Adrenal gland (tissue), 12 donors: ENCODE measurements around the gene AXIN2. TPM values are rescaled to one million over a fixed set of nuclear protein-coding genes. Genes with fewer than 3 reads are reported as not detected.

Experiments
- DNase-seq, 7 donors: peaks; one replicate each; pipeline ENCODE4 v3.0.0-alpha.2; 2019 to 2020
- H3K27ac ChIP-seq, 5 donors: fragments of 200-600 bp; sonication (generic) in 4 of 5; 1 replicate in 3 of 5; 2 replicates in 2 of 5; pipeline versions ENCODE4 v1.5.1 to v1.8.0; 2016 to 2020; ENCODE audit warnings: mild to moderate bottlenecking in 1 of 5
- H3K27me3 ChIP-seq: fragments of 200-600 bp; 2 replicates; pipeline ENCODE4 v1.8.0; 2021
- H3K36me3 ChIP-seq, 2 donors: fragments of 200-600 bp; replicated peaks in 1 of 2; 1 replicate in 1 of 2; 2 replicates in 1 of 2; pipeline versions ENCODE4 v1.5.1 to v1.8.0; 2018 to 2022
- H3K4me1 ChIP-seq, 2 donors: fragments of 200-600 bp; replicated peaks in 1 of 2; 1 replicate in 1 of 2; 2 replicates in 1 of 2; pipeline versions ENCODE4 v1.5.1 to v1.8.0; 2018 to 2021
- H3K4me3 ChIP-seq, 4 donors: fragments of 200-600 bp; sonication (generic) in 3 of 4; one replicate each; pipeline ENCODE4 v1.5.1; 2016 to 2018
- H3K9me3 ChIP-seq, 3 donors: fragments of 200-600 bp; sonication (generic) in 1 of 3; replicated peaks in 1 of 3; 1 replicate in 2 of 3; 2 replicates in 1 of 3; pipeline versions ENCODE4 v1.5.1 to v1.8.0; 2016 to 2021
- CTCF ChIP-seq, 6 experiments: fragments of 450-650 bp in 4 of 6; fragments of 200-600 bp in 2 of 6; sonication (generic) in 1 of 6; IDR thresholded peaks; 1 replicate in 5 of 6; 2 replicates in 1 of 6; pipeline versions ENCODE4 v1.5.1 to v1.8.0; 2016 to 2021; ENCODE audit warnings: antibody characterized with exemption in 6 of 6, mild to moderate bottlenecking in 2 of 6, moderate library complexity in 1 of 6
- POLR2A ChIP-seq, 2 donors: fragments of 450-650 bp; IDR thresholded peaks; one replicate each; pipeline ENCODE4 v1.6.1; 2017; ENCODE audit warnings: antibody characterized with exemption in 2 of 2, mild to moderate bottlenecking in 2 of 2, moderate library complexity in 1 of 2
- WGBS, 4 donors: extraction: QIAGEN DNeasy Blood & Tissue Kit in 2 of 4; methylation state at CpG; one replicate each; pipeline versions ENCODE4 v1.1.5 to v1.1.7; 2013 to 2017; 5-methylcytosine and 5-hydroxymethylcytosine counted together
- intact Hi-C, 2 donors: fragments of 100-400 bp; cut with DNase I; formaldehyde crosslinking; loops; one replicate each; pipeline versions ENCODE4 v1.14.1 to v1.15.0; 2022 to 2023
- polyA plus RNA-seq, 3 donors: library from polyadenylated mRNA; stranded (reverse); fragments of 200-250 nt in 2 of 3; fragments of 350-450 nt in 1 of 3; fragmentation: Illumina TruSeq in 1 of 3; extraction: RNeasy Lipid Tissue Mini Kit (QIAGEN cat#74804) in 1 of 3; gene quantifications; one replicate each; pipeline ENCODE4 v1.2.3, GENCODE V29; 2013 to 2014
- total RNA-seq, 9 donors: library from RNA; depleted of rRNA in 4 of 9; stranded (reverse); fragments of >200 nt in 4 of 9; fragments of 120-200 nt in 1 of 9; fragmentation: NEBNext Ultra II Directional in 1 of 9; extraction: Animal tissue kit (Norgen Biotek cat#: 25700) in 1 of 9; gene quantifications; one replicate each; pipeline versions ENCODE4 v1.1.0 to v1.2.4, GENCODE V29; 2013 to 2023
- donor health status: healthy with polysubstance abuse.
- donor health status: Bipolar disorder and iron deficiency.
- donor health status: DM: yes; HTN: yes; CAD: no.
- donor health status: DM: no; HTN: no; CAD: no.
- donor health status: DM: no; HTN: no; CAD: no.
- donor health status: DM: yes; HTN: yes; CAD: no.

Gene AXIN2
- total and polyA plus RNA-seq, 12 donors = 4.4 to 47.3 (median 18.3) TPM

GRCh38 chr17:65601881-65602280, 40.4 kb upstream of the AXIN2 start:
- no peak for DNase-seq
- no peak overlapping the region for H3K27ac ChIP-seq
- peaks cover 4 to 8% of the 10 kb centered on the region in 2 donors for H3K4me1 ChIP-seq
- H3K9me3 ChIP-seq = no peaks in the 10 kb centered on the region
- no peak for TF ChIP-seq POLR2A (IDR thresholded peaks at IDR 0.05)
- H3K36me3 ChIP-seq = no peaks in the 10 kb centered on the region
- H3K27me3 ChIP-seq = no peaks in the 10 kb centered on the region
- intact Hi-C loops = no loop called here
- WGBS, 4 donors = 93 to 96% (median 96%) methylated on average over 2 of the region's 2 CpGs
- no peak overlapping the region for H3K4me3 ChIP-seq

- no peaks in the 10 kb centered on the region for H3K36me3 ChIP-seq
- WGBS, 4 donors = 65 to 100% (median 87%) methylated on average over 1 of the region's 1 CpG
- no peak overlapping the region for H3K4me3 ChIP-seq
- no peaks in the 10 kb centered on the region for H3K9me3 ChIP-seq
- intact Hi-C loops = no loop called here
- TF ChIP-seq CTCF (IDR thresholded peaks at IDR 0.05) (no peak), POLR2A (IDR thresholded peaks at IDR 0.05) (no peak)
- peaks cover 4 to 8% of the 10 kb centered on the region in 2 donors for H3K4me1 ChIP-seq
- H3K27me3 ChIP-seq = no peaks in the 10 kb centered on the region
- DNase-seq = no peak
- no peak overlapping the region for H3K27ac ChIP-seq
Measured at GRCh38 chr17:65601145-65601544, 39.7 kb upstream of the AXIN2 start.

- Histone ChIP-seq H3K36me3 (no peaks in the 10 kb centered on the region), H3K27me3 (no peaks in the 10 kb centered on the region), H3K4me3 (no peak overlapping the region), H3K9me3 (no peaks in the 10 kb centered on the region), H3K27ac (no peak overlapping the region), H3K4me1 (peaks cover 4 to 8% of the 10 kb centered on the region in 2 donors)
- TF ChIP-seq CTCF (IDR thresholded peaks at IDR 0.05) (no peak), POLR2A (IDR thresholded peaks at IDR 0.05) (no peak)
- 19 to 33% (median 25%) methylated on average over 1 of the region's 1 CpG for WGBS, 4 donors
- intact Hi-C loops = no loop called here
- peak in 1 of 7 donors; percentile 12 for DNase-seq
Measured at GRCh38 chr17:65600518-65600917, 39.1 kb upstream of the AXIN2 start.

GRCh38 chr17:65599650-65600049, 38.2 kb upstream of the AXIN2 start:
- TF ChIP-seq POLR2A (IDR thresholded peaks at IDR 0.05) = no peak
- TF ChIP-seq CTCF (IDR thresholded peaks at IDR 0.05) = no peak
- intact Hi-C loops = no loop called here
- Histone ChIP-seq H3K9me3 (no peaks in the 10 kb centered on the region), H3K27ac (no peak overlapping the region), H3K4me1 (peaks cover 4 to 8% of the 10 kb centered on the region in 2 donors), H3K4me3 (no peak overlapping the region), H3K36me3 (no peaks in the 10 kb centered on the region), H3K27me3 (no peaks in the 10 kb centered on the region)
- no peak for DNase-seq
- 70 to 76% (median 72%) methylated on average over 5 of the region's 5 CpGs for WGBS, 4 donors

- intact Hi-C loops = no loop called here
- no peak overlapping the region for H3K4me3 ChIP-seq
- H3K4me1 ChIP-seq = peaks cover 4 to 8% of the 10 kb centered on the region in 2 donors
- 96 to 100% (median 100%) methylated on average over 1 of the region's 1 CpG for WGBS, 4 donors
- no peak for DNase-seq
- H3K36me3 ChIP-seq = no peaks in the 10 kb centered on the region
- TF ChIP-seq POLR2A (IDR thresholded peaks at IDR 0.05) = no peak
- TF ChIP-seq CTCF (IDR thresholded peaks at IDR 0.05) = no peak
- H3K27ac ChIP-seq = no peak overlapping the region
- no peaks in the 10 kb centered on the region for H3K9me3 ChIP-seq
- H3K27me3 ChIP-seq = no peaks in the 10 kb centered on the region
Measured at GRCh38 chr17:65598746-65599145, 37.3 kb upstream of the AXIN2 start.
